K562 (cell line): ENCODE results near the gene EFEMP2. TPM values are rescaled to one million over a fixed set of nuclear protein-coding genes. Genes with fewer than 3 reads are reported as not detected.
A peak's percentile ranks its signal among the peaks of the same experiment; 100 is the strongest.

ENCODE experiments used
- ELF2 ChIP-seq: fragments of 250-450 bp; sonication (Bioruptor Pico); IDR thresholded peaks from 2 replicates; pipeline ENCODE4 v1.5.0; 2021; ENCODE audit warnings: mild to moderate bottlenecking
- FOXO4 ChIP-seq: fragments of 450-650 bp; formaldehyde crosslinking; IDR thresholded peaks from 2 replicates; pipeline ENCODE4 v1.4.0; 2020; ENCODE audit warnings: mild to moderate bottlenecking, moderate library complexity
- FOXP4 ChIP-seq: sonication (generic); formaldehyde crosslinking; IDR thresholded peaks from 2 replicates; pipeline ENCODE4 v1.8.0; 2022; ENCODE audit warnings: mild to moderate bottlenecking, missing genetic modification reagents, borderline replicate concordance
- GATAD2B ChIP-seq: fragments of 450-650 bp; IDR thresholded peaks from 2 replicates; pipeline ENCODE4 v1.6.1; 2017; ENCODE audit warnings: mild to moderate bottlenecking, borderline replicate concordance
- GTF2F1 ChIP-seq: IDR thresholded peaks from 2 replicates; pipeline ENCODE4 v1.6.1; 2011; ENCODE audit warnings: low read depth, low read length, improper control_type of control experiment
- IRF2 ChIP-seq: sonication (generic); formaldehyde crosslinking; IDR thresholded peaks from 2 replicates; pipeline ENCODE4 v1.8.1; 2022; ENCODE audit warnings: mild to moderate bottlenecking, missing genetic modification reagents
- KDM5B ChIP-seq: fragments of 200-600 bp; sonication (generic); IDR thresholded peaks from 2 replicates; pipeline ENCODE4 v1.6.1; 2012; ENCODE audit warnings: low read depth, mild to moderate bottlenecking, moderate library complexity, low read length, control low read depth, inconsistent platforms; ENCODE audit not compliant: insufficient replicate concordance
- MAFF ChIP-seq: IDR thresholded peaks from 2 replicates; pipeline ENCODE4 v1.6.1; 2012; ENCODE audit warnings: low read length, improper control_type of control experiment
- MCM5 ChIP-seq: fragments of 450-650 bp; IDR thresholded peaks from 2 replicates; pipeline ENCODE4 v1.6.1; 2016; ENCODE audit warnings: low read depth
- PRMT5 ChIP-seq: sonication (generic); formaldehyde crosslinking; IDR thresholded peaks from 2 replicates; pipeline ENCODE4 v1.5.0; 2020; ENCODE audit warnings: missing genetic modification reagents
- SFPQ ChIP-seq: fragments of 200-400 bp; formaldehyde crosslinking; IDR thresholded peaks from 2 replicates; pipeline ENCODE4 v1.6.1; 2017; ENCODE audit warnings: mild to moderate bottlenecking, low read depth, low read length, moderate library complexity
- SMARCA5 ChIP-seq: fragments of 450-650 bp; IDR thresholded peaks from 2 replicates; pipeline ENCODE4 v1.6.1; 2016
- TAF9B ChIP-seq: fragments of 450-650 bp; IDR thresholded peaks from 2 replicates; pipeline ENCODE4 v1.6.1; 2018; ENCODE audit warnings: mild to moderate bottlenecking; ENCODE audit not compliant: partially characterized antibody
- ZNF140 ChIP-seq: fragments of 250-450 bp; sonication (Bioruptor Pico); IDR thresholded peaks from 2 replicates; pipeline ENCODE4 v1.8.0; 2021; ENCODE audit warnings: moderate library complexity, mild to moderate bottlenecking, inconsistent platforms
- ZNF395 ChIP-seq: fragments of 200-800 bp; sonication (Bioruptor generic); IDR thresholded peaks from 2 replicates; pipeline ENCODE4 v1.6.1; 2017; ENCODE audit warnings: missing genetic modification characterization, missing compliant biosample characterization
- ZNF57 ChIP-seq: fragments of 450-650 bp; formaldehyde crosslinking; IDR thresholded peaks from 2 replicates; pipeline ENCODE4 v1.4.0; 2020; ENCODE audit warnings: mild to moderate bottlenecking, moderate library complexity
- ZNF740 ChIP-seq, 3 experiments: fragments of 200-800 bp in 1 of 3; sonication (Bioruptor generic) in 1 of 3; sonication (generic) in 1 of 3; formaldehyde crosslinking in 1 of 3; IDR thresholded peaks; 2 replicates each; pipeline versions ENCODE4 v1.6.1 to v1.8.0; 2016 to 2022; ENCODE audit warnings: mild to moderate bottlenecking in 2 of 3, missing compliant biosample characterization in 2 of 3, missing genetic modification characterization in 2 of 3, missing genetic modification reagents in 1 of 3
- ZNF766 ChIP-seq: fragments of 200-800 bp; sonication (Bioruptor generic); conservative IDR thresholded peaks from 2 replicates; pipeline ENCODE4 v1.6.1; 2016; ENCODE audit warnings: missing genetic modification characterization, missing compliant biosample characterization
- polyA plus RNA-seq, 8 experiments: library from polyadenylated mRNA; depleted of rRNA in 4 of 8; stranded (reverse) in 5 of 8; unstranded in 3 of 8; fragments of >200 nt; fragmentation: Nextera tagmentation in 2 of 8; fragmentation: Illumina TruSeq in 1 of 8; extraction: Ambion mirVana in 2 of 8; extraction: Trizol in 1 of 8; gene quantifications; 2 replicates each; pipeline versions ENCODE4 v1.2.1 to v1.2.3, GENCODE V29; 2011 to 2014; ENCODE audit warnings: inconsistent platforms in 1 of 8, missing spikeins in 1 of 8
- total RNA-seq, 7 experiments: library from RNA; depleted of rRNA in 6 of 7; stranded (reverse); fragments of >200 nt in 6 of 7; fragmentation: Illumina TruSeq in 2 of 7; extraction: Trizol in 2 of 7; gene quantifications; 2 replicates each; pipeline versions ENCODE4 v1.2.1 to v1.2.3, GENCODE V29; 2011 to 2021; ENCODE audit warnings: low replicate concordance in 1 of 7

The EFEMP2 gene
- total and polyA plus RNA-seq, 9 of the 15 experiments (the other 6 are each of a cell fraction or from before 2014, with no cell fraction given): 0.07 to 2.9 (median 0.69) TPM; not detected in 1

- 0 out of 2 replicates have a peak, but pooled peaks have one; percentile 39 for TF ChIP-seq ZNF740 (CRISPR knock-in tag; IDR thresholded peaks at IDR 0.05)
- no peak for TF ChIP-seq ZNF740 (tag; IDR thresholded peaks at IDR 0.05)
- TF ChIP-seq MCM5: no peak
- no peak for TF ChIP-seq TAF9B
- TF ChIP-seq FOXO4 (CRISPR knock-in tag): 0 out of 2 replicates have a peak, but pooled peaks have one; percentile 36
- TF ChIP-seq GTF2F1: no peak
- TF ChIP-seq GATAD2B: peak; percentile 64; the same call in 1 of the 2 replicates
- TF ChIP-seq ZNF766 (CRISPR knock-in tag): peak; percentile 55; the same call in 1 of the 2 replicates
- no peak for TF ChIP-seq ZNF140 (CRISPR knock-in tag)
- 0 out of 2 replicates have a peak, but pooled peaks have one; percentile 2 for TF ChIP-seq ZNF57 (CRISPR knock-in tag)
- no peak for TF ChIP-seq PRMT5 (CRISPR knock-in tag)
- no peak for TF ChIP-seq SFPQ
- no peak for TF ChIP-seq FOXP4 (CRISPR knock-in tag)
- no peak for TF ChIP-seq IRF2 (CRISPR knock-in tag)
- no peak for TF ChIP-seq MAFF
- TF ChIP-seq ELF2 (CRISPR knock-in tag): no peak; the same call in none of the 2 replicates
- peak; percentile 83 for TF ChIP-seq ZNF395 (CRISPR knock-in tag)
- TF ChIP-seq KDM5B: peak; percentile 92
- TF ChIP-seq SMARCA5: no peak
Measured at GRCh38 chr11:65890324-65891218, 18.0 kb upstream of the EFEMP2 start, which contains the start of gene CCDC85B (continued).
